ENCODE data around the gene CTXN1. TPM values are rescaled to one million over a fixed set of nuclear protein-coding genes. Genes with fewer than 3 reads are reported as not detected.

Gene CTXN1
- total RNA-seq, 4 donors from 2014 or later: 0.66 to 0.94 (median 0.68) TPM; not detected in 1

DNA sequence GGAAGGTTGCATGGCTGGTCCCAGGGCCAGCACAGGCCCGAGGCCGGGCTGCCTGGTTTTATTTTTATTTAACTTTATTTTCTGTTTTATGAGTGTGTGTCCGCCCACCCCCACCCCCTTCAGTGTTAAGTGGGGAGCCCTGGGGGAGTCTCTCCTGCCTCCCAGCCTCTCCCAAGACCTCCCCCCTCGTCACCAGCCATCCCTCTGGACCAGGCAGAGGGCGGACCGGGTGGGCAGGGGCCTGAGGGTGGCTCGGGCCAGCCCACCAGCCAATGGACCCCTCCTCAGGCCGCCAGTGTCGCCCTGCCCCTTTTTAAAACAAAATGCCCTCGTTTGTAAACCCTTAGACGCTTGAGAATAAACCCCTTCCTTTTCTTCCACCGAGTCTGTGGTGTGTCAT lies 11.8 kb downstream of the CTXN1 start:
- TF ChIP-seq, protein P1, sequence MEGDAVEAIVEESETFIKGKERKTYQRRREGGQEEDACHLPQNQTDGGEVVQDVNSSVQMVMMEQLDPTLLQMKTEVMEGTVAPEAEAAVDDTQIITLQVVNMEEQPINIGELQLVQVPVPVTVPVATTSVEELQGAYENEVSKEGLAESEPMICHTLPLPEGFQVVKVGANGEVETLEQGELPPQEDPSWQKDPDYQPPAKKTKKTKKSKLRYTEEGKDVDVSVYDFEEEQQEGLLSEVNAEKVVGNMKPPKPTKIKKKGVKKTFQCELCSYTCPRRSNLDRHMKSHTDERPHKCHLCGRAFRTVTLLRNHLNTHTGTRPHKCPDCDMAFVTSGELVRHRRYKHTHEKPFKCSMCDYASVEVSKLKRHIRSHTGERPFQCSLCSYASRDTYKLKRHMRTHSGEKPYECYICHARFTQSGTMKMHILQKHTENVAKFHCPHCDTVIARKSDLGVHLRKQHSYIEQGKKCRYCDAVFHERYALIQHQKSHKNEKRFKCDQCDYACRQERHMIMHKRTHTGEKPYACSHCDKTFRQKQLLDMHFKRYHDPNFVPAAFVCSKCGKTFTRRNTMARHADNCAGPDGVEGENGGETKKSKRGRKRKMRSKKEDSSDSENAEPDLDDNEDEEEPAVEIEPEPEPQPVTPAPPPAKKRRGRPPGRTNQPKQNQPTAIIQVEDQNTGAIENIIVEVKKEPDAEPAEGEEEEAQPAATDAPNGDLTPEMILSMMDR (IDR thresholded peaks at IDR 0.05; ENCODE audit: low read depth): no peak

DNA sequence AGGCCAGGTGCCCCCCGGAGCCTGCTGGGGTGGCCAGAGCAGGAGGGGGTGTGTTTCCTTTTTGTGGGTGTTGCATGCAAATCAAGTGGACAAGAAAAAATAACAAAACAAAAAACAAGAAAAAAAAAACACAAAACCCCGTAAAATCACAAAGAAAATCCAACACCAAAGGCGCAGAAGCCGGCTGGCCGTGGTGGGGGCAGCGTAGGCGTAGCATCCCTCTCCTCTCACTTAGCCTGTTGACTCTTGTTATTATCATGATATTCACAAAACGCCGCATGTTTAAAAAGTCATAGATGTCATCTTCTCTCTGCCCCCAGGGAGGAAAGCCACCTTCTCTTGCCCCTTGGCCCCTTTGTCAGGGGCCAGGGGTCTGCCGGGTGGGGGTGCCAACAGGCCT lies 12.3 kb downstream of the CTXN1 start:
- TF ChIP-seq, protein P1 (IDR thresholded peaks at IDR 0.05; ENCODE audit: low read depth): no peak

DNA sequence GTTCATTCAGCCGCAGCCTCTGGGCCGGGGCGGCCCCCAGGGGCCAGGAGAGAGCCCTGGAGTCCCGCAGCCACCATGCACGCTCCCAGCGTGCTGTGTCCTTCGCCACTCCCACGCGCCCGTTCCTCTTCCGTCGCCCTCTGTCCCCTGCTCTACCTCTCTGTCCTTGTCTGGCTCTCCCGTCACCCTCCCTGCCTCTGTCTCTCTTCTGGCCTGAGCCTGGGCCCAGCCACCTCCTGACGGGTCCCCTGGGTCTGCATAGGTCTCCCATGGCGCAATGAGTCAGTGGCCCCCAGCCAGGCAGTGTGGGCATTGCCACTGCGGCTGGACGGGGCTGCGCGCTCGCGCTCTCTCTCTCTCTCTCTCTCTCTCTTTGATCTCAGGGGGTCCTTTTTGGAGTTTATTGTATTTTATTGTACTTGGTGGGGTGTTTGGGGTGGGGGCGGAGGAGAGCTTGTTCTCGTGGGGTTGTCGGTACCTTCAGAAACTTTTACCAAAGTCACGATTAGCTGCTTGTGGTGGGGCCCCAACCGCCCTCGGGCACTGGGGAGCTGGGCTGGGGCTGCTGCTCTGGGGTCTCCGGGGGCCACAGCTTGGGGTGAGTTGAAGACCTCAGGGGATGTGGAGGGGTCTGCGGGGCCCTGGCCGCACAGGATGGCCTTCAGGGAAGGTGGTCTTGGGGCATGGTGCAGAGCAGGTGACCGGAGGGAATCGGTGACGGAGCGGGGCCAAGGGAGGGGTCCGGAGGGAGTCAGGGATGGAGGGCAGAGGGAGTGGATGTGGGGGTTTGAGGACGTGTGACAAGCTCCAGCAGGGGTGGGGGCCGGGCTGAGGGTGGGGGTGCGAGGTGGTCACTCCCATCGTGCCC lies 13.0 kb downstream of the CTXN1 start:
- TF ChIP-seq, protein P1 (IDR thresholded peaks at IDR 0.05; ENCODE audit: low read depth): no peak

DNA sequence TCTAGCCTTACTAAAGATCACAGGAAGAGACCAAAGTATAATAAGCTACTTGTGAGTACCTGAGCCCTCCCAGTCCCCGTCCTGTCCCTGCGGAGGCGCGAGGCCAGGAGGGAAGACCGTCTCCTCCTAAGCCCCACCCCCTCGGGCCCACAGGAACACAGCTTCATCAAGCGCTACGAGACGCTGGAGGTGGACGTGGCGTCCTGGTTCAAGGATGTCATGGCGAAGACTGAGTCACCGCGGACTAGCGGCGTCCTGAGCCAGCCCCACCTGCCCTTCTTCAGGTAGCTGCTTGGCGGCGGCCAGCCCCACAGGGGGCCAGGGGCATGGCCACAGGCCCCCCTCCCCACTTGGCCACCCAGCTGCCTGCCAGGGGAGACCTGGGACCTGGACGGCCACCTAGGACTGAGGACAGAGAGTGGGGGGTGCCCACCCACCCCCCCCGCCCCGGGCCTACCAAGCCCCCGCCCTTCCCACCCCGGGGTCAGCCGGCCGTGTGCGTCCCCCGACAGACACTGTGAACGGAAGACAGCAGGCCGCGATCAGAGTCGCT lies 13.7 kb downstream of the CTXN1 start:
- TF ChIP-seq, protein P1 (IDR thresholded peaks at IDR 0.05; ENCODE audit: low read depth): no peak

DNA sequence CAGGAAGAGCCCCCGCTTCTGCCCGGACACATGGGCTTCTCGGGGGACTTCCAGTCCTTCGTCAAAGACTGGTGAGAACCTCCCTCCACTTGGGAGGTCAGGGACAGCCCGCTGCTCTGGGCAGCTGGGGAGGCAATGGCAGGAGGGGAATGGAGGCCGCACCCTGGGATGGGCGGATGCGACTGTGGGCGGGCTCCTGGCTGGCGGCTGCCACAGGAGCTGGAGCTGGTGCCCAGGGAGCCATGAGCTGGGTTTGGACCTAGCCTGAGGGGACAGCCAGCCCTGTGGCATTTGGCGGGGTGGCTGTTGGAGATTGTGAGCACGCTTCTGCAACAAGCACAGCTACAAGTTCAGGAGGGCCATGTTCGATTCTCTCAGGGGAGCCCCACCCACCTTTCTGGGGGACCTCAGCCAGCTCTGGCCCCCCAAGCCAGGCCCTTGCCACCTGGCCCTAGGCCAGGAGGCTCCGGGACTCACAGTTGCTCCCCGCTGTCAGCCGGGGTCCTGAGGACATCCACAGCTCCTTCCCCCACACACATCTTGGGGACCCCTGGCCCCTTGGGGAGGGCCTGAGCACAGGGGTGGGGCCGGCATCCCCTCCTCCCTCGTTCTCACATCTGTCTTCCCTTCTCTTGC lies 14.3 kb downstream of the CTXN1 start:
- TF ChIP-seq, protein P1 (IDR thresholded peaks at IDR 0.05; ENCODE audit: low read depth): no peak

DNA sequence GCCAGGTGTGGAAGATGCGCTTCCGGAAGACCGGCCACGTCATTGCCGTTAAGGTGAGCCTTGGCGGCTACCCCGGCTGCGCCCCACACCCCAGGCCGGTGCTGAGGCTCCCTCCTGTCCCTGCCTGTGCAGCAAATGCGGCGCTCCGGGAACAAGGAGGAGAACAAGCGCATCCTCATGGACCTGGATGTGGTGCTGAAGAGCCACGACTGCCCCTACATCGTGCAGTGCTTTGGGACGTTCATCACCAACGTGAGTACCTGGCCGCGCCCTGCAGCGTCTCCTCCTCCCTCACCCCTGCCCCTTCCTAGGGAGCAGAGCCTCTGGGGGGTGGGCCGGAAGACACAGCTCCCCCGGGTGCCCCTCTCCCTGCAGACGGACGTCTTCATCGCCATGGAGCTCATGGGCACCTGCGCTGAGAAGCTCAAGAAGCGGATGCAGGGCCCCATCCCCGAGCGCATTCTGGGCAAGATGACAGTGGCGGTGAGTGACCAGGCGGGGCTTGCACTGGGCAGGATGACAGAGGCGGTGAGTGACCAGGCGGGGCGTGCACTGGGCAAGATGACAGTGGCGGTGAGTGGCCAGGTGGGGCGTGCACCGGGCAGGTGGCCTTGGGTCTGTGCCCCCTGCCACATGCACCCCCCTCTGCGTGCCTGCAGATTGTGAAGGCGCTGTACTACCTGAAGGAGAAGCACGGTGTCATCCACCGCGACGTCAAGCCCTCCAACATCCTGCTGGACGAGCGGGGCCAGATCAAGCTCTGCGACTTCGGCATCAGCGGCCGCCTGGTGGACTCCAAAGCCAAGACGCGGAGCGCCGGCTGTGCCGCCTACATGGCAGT lies 15.4 kb downstream of the CTXN1 start:
- TF ChIP-seq, protein P1 (IDR thresholded peaks at IDR 0.05; ENCODE audit: low read depth): no peak
